CD14-positive monocyte (primary cell): ENCODE data around the gene RPS6KA6. TPM values are rescaled to one million over a fixed set of nuclear protein-coding genes. Genes with fewer than 3 reads are reported as not detected.

Experiments used
- DNase-seq, 3 donors: peaks; one replicate each; pipeline ENCODE4 v3.0.0-alpha.2; 2011 to 2022
- H2AFZ ChIP-seq: 2 replicates; pipeline ENCODE4 v1.6.0; 2012; ENCODE audit warnings: mild to moderate bottlenecking, low read depth, low read length, inconsistent platforms; ENCODE audit not compliant: insufficient read depth, poor library complexity, severe bottlenecking
- H3K27ac ChIP-seq, 2 donors: 1 replicate in 1 of 2; 2 replicates in 1 of 2; pipeline ENCODE4 v1.5.1; 2012 to 2013; ENCODE audit warnings: low read length in 2 of 2, control low read depth in 1 of 2, inconsistent platforms in 1 of 2, low read depth in 1 of 2, mild to moderate bottlenecking in 1 of 2
- H3K27me3 ChIP-seq, 2 donors: one replicate each; pipeline versions ENCODE4 v1.6.0 to v1.6.1; 2011 to 2013; ENCODE audit warnings: low read length in 2 of 2; ENCODE audit not compliant: control insufficient read depth in 2 of 2, insufficient read depth in 2 of 2
- H3K36me3 ChIP-seq, 2 donors: replicated peaks in 1 of 2; 1 replicate in 1 of 2; 2 replicates in 1 of 2; pipeline versions ENCODE4 v1.5.1 to v1.6.1; 2012 to 2013; ENCODE audit warnings: low read length in 2 of 2, control low read depth in 1 of 2, inconsistent platforms in 1 of 2, mild to moderate bottlenecking in 1 of 2; ENCODE audit not compliant: insufficient read depth in 2 of 2, control insufficient read depth in 1 of 2
- H3K4me1 ChIP-seq, 2 donors: 1 replicate in 1 of 2; 2 replicates in 1 of 2; pipeline versions ENCODE4 v1.5.1 to v1.6.1; 2012 to 2013; ENCODE audit warnings: low read length in 2 of 2, control low read depth in 1 of 2, inconsistent platforms in 1 of 2, mild to moderate bottlenecking in 1 of 2, moderate library complexity in 1 of 2; ENCODE audit not compliant: insufficient read depth in 2 of 2, control insufficient read depth in 1 of 2
- H3K4me2 ChIP-seq: replicated peaks from 2 replicates; pipeline ENCODE3; 2012; ENCODE audit warnings: low read length, moderate library complexity, mild to moderate bottlenecking; ENCODE audit not compliant: poor library complexity, severe bottlenecking; ENCODE audit errors: extremely low read depth
- H3K4me3 ChIP-seq, 3 experiments: fragments of 200-600 bp in 1 of 3; sonication (generic) in 1 of 3; replicated peaks in 1 of 3; 1 replicate in 2 of 3; 2 replicates in 1 of 3; pipeline ENCODE4 v1.5.1; 2011 to 2013; ENCODE audit warnings: low read length in 3 of 3, mild to moderate bottlenecking in 3 of 3, control low read depth in 2 of 3, low read depth in 2 of 3, inconsistent platforms in 1 of 3, moderate library complexity in 1 of 3
- H3K79me2 ChIP-seq: 2 replicates; pipeline ENCODE4 v1.6.0; 2012; ENCODE audit warnings: mild to moderate bottlenecking, control low read depth, inconsistent platforms, low read length, moderate library complexity; ENCODE audit not compliant: insufficient read depth
- H3K9ac ChIP-seq: 2 replicates; pipeline ENCODE4 v1.6.0; 2017; ENCODE audit warnings: low read length, mild to moderate bottlenecking; ENCODE audit not compliant: insufficient read depth, poor library complexity, severe bottlenecking
- H3K9me3 ChIP-seq, 2 donors: replicated peaks in 1 of 2; 1 replicate in 1 of 2; 2 replicates in 1 of 2; pipeline versions ENCODE4 v1.5.1 to v1.6.1; 2012 to 2013; ENCODE audit warnings: low read length in 2 of 2, control low read depth in 1 of 2; ENCODE audit not compliant: control insufficient read depth in 1 of 2, insufficient read depth in 1 of 2
- H4K20me1 ChIP-seq: 2 replicates; pipeline ENCODE4 v1.6.0; 2012; ENCODE audit warnings: mild to moderate bottlenecking, low read length, control low read depth, moderate library complexity; ENCODE audit not compliant: insufficient read depth
- H3K27ac Mint-ChIP-seq, 7 donors: one replicate each; pipeline ENCODE4 v1.8.0; 2020; ENCODE audit warnings: mild to moderate bottlenecking in 7 of 7, mixed read lengths in 7 of 7, moderate library complexity in 6 of 7, inconsistent platforms in 2 of 7
- H3K27me3 Mint-ChIP-seq, 3 donors: one replicate each; pipeline ENCODE4 v1.8.0; 2021 to 2022; ENCODE audit warnings: low read depth in 3 of 3, mild to moderate bottlenecking in 3 of 3, mixed read lengths in 3 of 3, moderate library complexity in 3 of 3, inconsistent platforms in 1 of 3
- H3K36me3 Mint-ChIP-seq, 2 donors: one replicate each; pipeline ENCODE4 v1.8.0; 2020; ENCODE audit warnings: mixed read lengths in 2 of 2, inconsistent platforms in 1 of 2, mild to moderate bottlenecking in 1 of 2
- H3K4me1 Mint-ChIP-seq: one replicate; pipeline ENCODE4 v1.8.0; 2020; ENCODE audit warnings: mild to moderate bottlenecking, mixed read lengths
- H3K4me3 Mint-ChIP-seq, 2 donors: one replicate each; pipeline ENCODE4 v1.8.0; 2020; ENCODE audit warnings: mild to moderate bottlenecking in 2 of 2, mixed read lengths in 2 of 2, moderate library complexity in 1 of 2
- H3K9me3 Mint-ChIP-seq, 7 donors: one replicate each; pipeline ENCODE4 v1.8.0; 2020 to 2022; ENCODE audit warnings: mixed read lengths in 7 of 7, mild to moderate bottlenecking in 6 of 7, moderate library complexity in 6 of 7, inconsistent platforms in 2 of 7
- WGBS: methylation state at CpG from one replicate; pipeline ENCODE4 v1.1.5; 2013; ENCODE audit warnings: missing lambda C conversion rate; ENCODE audit not compliant: insufficient coverage; 5-methylcytosine and 5-hydroxymethylcytosine counted together
- intact Hi-C, 2 donors: fragments of 100-400 bp; cut with micrococcal nuclease; formaldehyde crosslinking; loops; one replicate each; pipeline versions ENCODE4 v1.15.0 to v1.15.1; 2023
- polyA plus RNA-seq, 3 donors: library from polyadenylated mRNA; depleted of rRNA in 1 of 3; unstranded in 2 of 3; stranded (reverse) in 1 of 3; fragments of 300-500 nt in 2 of 3; fragments of >200 nt in 1 of 3; fragmentation: Illumina TruSeq in 2 of 3; gene quantifications; 1 replicate in 2 of 3; 2 replicates in 1 of 3; pipeline ENCODE4 v1.2.3, GENCODE V29; 2012 to 2021
- TF ChIP-seq, protein P1 (sequence below): fragments of 200-600 bp; IDR thresholded peaks from one replicate; pipeline ENCODE4 v1.8.0; 2022; ENCODE audit warnings: antibody characterized with exemption, mild to moderate bottlenecking

The RPS6KA6 gene
- polyA plus RNA-seq, 3 donors: not detected

DNA sequence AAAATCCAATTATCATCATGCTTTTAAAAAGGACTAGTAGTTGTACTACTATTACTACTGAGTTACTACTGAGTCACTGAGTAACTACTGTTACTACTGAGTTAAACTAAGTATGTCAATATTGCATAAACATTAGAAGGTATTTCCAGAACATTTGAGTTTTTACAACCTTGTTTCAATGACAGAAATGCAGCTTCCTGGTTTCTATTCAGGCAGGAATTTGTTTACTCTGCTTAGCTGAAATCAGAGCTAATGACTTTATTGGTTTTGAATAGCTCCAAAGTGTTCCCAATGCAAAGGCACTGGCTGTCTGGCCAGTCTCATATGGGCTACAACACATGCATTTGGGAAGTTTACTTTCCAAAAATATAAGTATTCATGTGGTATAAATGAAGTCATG lies 12.0 kb downstream of the RPS6KA6 start:
- Histone ChIP-seq H3K36me3 (no peaks in the 10 kb centered on the region), H3K4me1 (no peaks in the 10 kb centered on the region), H3K9ac (no peak overlapping the region), H3K79me2 (no peaks in the 10 kb centered on the region), H4K20me1 (no peaks in the 10 kb centered on the region), H3K27me3 (no peaks in the 10 kb centered on the region), H3K4me2 (no peak overlapping the region), H2AFZ (no peak overlapping the region), H3K27ac (no peak overlapping the region), H3K9me3 (no peaks in the 10 kb centered on the region), H3K4me3 (no peak overlapping the region)
- Mint-ChIP-seq H3K27ac (no peak overlapping the region), H3K36me3 (no peaks in the 10 kb centered on the region), H3K9me3 (no peaks in the 10 kb centered on the region), H3K4me3 (no peak overlapping the region), H3K27me3 (no peaks in the 10 kb centered on the region), H3K4me1 (no peaks in the 10 kb centered on the region)
- TF ChIP-seq, protein P1, sequence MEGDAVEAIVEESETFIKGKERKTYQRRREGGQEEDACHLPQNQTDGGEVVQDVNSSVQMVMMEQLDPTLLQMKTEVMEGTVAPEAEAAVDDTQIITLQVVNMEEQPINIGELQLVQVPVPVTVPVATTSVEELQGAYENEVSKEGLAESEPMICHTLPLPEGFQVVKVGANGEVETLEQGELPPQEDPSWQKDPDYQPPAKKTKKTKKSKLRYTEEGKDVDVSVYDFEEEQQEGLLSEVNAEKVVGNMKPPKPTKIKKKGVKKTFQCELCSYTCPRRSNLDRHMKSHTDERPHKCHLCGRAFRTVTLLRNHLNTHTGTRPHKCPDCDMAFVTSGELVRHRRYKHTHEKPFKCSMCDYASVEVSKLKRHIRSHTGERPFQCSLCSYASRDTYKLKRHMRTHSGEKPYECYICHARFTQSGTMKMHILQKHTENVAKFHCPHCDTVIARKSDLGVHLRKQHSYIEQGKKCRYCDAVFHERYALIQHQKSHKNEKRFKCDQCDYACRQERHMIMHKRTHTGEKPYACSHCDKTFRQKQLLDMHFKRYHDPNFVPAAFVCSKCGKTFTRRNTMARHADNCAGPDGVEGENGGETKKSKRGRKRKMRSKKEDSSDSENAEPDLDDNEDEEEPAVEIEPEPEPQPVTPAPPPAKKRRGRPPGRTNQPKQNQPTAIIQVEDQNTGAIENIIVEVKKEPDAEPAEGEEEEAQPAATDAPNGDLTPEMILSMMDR: no peak
- DNase-seq: no peak
- intact Hi-C loops: no loop called here

DNA sequence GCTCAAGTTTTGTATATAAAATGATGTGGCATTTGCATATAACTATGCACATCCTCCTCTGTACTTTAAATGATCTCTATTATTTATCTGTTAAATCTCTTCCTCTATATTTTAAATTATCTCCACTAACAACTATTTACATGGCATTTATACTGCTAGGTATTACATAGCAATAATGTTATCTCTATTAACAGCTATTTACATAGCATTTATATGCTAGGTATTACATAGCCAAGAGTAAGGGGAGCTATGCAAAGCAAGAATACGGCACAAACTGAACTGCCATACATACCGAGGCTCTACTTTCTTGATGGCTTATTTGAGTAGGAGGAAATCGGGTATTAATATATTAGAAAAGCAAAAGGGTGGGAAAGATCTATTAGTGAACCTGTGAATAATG lies 12.7 kb downstream of the RPS6KA6 start:
- no peaks in the 10 kb centered on the region for H3K9me3 ChIP-seq
- no peaks in the 10 kb centered on the region for H3K36me3 ChIP-seq
- Mint-ChIP-seq H3K4me1 (no peaks in the 10 kb centered on the region), H3K27ac (no peak overlapping the region), H3K27me3 (no peaks in the 10 kb centered on the region), H3K9me3 (no peaks in the 10 kb centered on the region), H3K36me3 (no peaks in the 10 kb centered on the region), H3K4me3 (no peak overlapping the region)
- whole genome bisulfite sequencing: no CpG with 5 or more reads among the region's 3 CpGs
- no peak for DNase-seq
- TF ChIP-seq, protein P1: no peak
- no peaks in the 10 kb centered on the region for H4K20me1 ChIP-seq
- H2AFZ ChIP-seq: no peak overlapping the region
- no peak overlapping the region for H3K9ac ChIP-seq
- no peaks in the 10 kb centered on the region for H3K27me3 ChIP-seq
- intact Hi-C loops: no loop called here
- H3K4me1 ChIP-seq: no peaks in the 10 kb centered on the region
- no peak overlapping the region for H3K4me2 ChIP-seq
- H3K4me3 ChIP-seq: no peak overlapping the region
- no peaks in the 10 kb centered on the region for H3K79me2 ChIP-seq
- no peak overlapping the region for H3K27ac ChIP-seq
